Measurements from ENCODE around the gene HHIPL2. TPM values are rescaled to one million over a fixed set of nuclear protein-coding genes. Genes with fewer than 3 reads are reported as not detected.

Gene HHIPL2
- total RNA-seq, 1 donor from 2014 or later: not detected

DNA sequence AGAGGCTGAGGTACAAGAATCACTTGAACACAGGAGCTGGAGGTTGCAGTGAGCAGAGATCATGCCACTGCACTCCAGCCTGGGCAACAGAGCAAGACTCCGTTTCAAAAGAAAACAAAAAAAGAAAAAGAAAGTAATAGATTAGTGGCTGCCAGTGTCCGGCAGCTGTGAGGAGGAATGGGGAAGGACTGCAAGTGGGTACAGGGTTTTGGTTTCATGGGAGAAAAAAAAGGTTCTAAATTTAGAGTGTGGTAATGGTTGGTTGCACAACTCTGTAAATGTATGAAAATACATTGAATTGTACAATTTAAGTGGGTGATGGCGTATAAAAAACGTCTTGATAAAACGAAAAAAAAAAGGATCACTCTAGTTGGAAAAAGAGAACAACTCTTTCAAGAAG lies 35.2 kb upstream of the HHIPL2 start:
- Mint-ChIP-seq H3K4me3 (no peak overlapping the region), H3K36me3 (peaks cover 18% of the 10 kb centered on the region), H3K27ac (no peak overlapping the region), H3K27me3 (ENCODE audit: insufficient read depth, low read depth) (no peaks in the 10 kb centered on the region), H3K9me3 (no peaks in the 10 kb centered on the region), H3K4me1 (peaks cover 5% of the 10 kb centered on the region)
- H3K4me3 ChIP-seq: no peak overlapping the region
- no peak overlapping the region for H3K27ac ChIP-seq
- H3K27me3 ChIP-seq: no peaks in the 10 kb centered on the region
- peaks cover 33% of the 10 kb centered on the region for H3K79me2 ChIP-seq (ENCODE audit: low read depth)
- H4K20me1 ChIP-seq (ENCODE audit: low read depth): no peaks in the 10 kb centered on the region
- H2AFZ ChIP-seq (replicated peaks): no peak overlapping the region
- no peak for DNase-seq (ENCODE audit: low spot score)
- H3K9me3 ChIP-seq (ENCODE audit: low read depth): no peaks in the 10 kb centered on the region
- H3K36me3 ChIP-seq: peaks cover 13% of the 10 kb centered on the region
- H3K9ac ChIP-seq: no peak overlapping the region
- H3K4me2 ChIP-seq: no peak overlapping the region
- TF ChIP-seq, protein P1, sequence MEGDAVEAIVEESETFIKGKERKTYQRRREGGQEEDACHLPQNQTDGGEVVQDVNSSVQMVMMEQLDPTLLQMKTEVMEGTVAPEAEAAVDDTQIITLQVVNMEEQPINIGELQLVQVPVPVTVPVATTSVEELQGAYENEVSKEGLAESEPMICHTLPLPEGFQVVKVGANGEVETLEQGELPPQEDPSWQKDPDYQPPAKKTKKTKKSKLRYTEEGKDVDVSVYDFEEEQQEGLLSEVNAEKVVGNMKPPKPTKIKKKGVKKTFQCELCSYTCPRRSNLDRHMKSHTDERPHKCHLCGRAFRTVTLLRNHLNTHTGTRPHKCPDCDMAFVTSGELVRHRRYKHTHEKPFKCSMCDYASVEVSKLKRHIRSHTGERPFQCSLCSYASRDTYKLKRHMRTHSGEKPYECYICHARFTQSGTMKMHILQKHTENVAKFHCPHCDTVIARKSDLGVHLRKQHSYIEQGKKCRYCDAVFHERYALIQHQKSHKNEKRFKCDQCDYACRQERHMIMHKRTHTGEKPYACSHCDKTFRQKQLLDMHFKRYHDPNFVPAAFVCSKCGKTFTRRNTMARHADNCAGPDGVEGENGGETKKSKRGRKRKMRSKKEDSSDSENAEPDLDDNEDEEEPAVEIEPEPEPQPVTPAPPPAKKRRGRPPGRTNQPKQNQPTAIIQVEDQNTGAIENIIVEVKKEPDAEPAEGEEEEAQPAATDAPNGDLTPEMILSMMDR (IDR thresholded peaks at IDR 0.05): no peak
- TF ChIP-seq EZH2phosphoT487 (IDR thresholded peaks at IDR 0.05): no peak
- no peak for TF ChIP-seq EZH2 (IDR thresholded peaks at IDR 0.05)
- no peaks in the 10 kb centered on the region for H3K4me1 ChIP-seq
- H3F3A ChIP-seq (ENCODE audit: low read depth): no peaks in the 10 kb centered on the region

DNA sequence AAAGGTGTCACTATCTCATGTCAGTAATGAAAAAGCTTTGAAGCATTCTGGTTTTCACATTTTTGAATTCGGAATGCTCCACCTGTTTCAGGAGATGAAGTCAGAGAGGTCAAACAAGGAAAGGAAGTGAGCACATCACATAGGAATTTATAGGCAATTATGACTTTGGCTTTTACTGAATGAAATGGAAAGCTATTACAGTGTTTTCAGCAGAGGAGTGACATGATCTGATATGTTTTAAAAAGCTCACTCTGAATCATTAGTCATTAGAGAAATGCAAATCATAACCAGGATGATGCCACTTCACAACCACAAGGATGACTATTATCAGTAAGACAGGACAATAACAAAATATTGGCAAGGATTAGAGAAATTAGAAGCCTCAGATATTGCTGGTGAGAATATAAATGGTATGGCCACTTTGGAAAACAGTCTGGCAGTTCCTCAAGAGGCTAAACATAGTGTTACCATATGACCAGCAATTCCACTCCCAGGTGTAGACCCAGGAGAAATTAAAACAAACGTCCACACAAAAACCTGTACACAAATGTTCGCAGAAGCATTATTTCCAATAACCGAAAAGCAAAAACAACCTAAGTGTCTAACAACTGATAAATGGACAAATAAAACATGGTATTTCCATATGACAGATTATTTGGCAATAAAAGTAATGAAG lies 34.3 kb upstream of the HHIPL2 start:
- H3K9ac ChIP-seq: no peak overlapping the region
- no peak for TF ChIP-seq EZH2phosphoT487 (IDR thresholded peaks at IDR 0.05)
- no peak for TF ChIP-seq EZH2 (IDR thresholded peaks at IDR 0.05)
- H3K79me2 ChIP-seq (ENCODE audit: low read depth): peaks cover 25% of the 10 kb centered on the region
- H3K4me2 ChIP-seq: no peak overlapping the region
- H3K36me3 ChIP-seq: peaks cover 10% of the 10 kb centered on the region
- no peaks in the 10 kb centered on the region for H3F3A ChIP-seq (ENCODE audit: low read depth)
- H3K9me3 Mint-ChIP-seq: no peaks in the 10 kb centered on the region
- H3K4me1 ChIP-seq: no peaks in the 10 kb centered on the region
- H3K4me3 ChIP-seq: no peak overlapping the region
- peaks cover 19% of the 10 kb centered on the region for H3K36me3 Mint-ChIP-seq
- no peak overlapping the region for H3K27ac Mint-ChIP-seq
- H3K27me3 ChIP-seq: no peaks in the 10 kb centered on the region
- no peak overlapping the region for H3K4me3 Mint-ChIP-seq
- H3K9me3 ChIP-seq (ENCODE audit: low read depth): no peaks in the 10 kb centered on the region
- H2AFZ ChIP-seq (replicated peaks): no peak overlapping the region
- no peaks in the 10 kb centered on the region for H3K27me3 Mint-ChIP-seq (ENCODE audit: insufficient read depth, low read depth)
- no peaks in the 10 kb centered on the region for H4K20me1 ChIP-seq (ENCODE audit: low read depth)
- peaks cover 2% of the 10 kb centered on the region for H3K4me1 Mint-ChIP-seq
- no peak for DNase-seq (ENCODE audit: low spot score)
- H3K27ac ChIP-seq: no peak overlapping the region

DNA sequence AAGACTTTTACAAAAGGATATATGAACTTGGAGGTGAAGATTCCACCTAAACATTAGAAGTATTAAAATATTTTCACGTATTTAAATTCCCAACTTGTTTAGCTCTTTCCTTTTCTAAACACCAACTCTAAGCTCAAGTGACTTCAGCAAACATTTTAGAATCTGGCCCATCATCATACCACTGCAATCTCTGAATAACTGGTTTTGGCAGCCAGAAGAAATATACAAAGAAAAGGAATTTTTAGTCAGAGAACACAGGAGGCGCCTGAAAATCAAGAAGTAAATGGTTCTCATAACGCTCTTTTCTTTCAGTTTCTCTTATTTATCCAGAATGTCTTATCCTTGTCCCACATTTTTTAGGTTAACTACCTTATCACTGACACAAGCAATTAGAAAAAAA lies 31.4 kb upstream of the HHIPL2 start:
- H3K4me3 ChIP-seq: no peak overlapping the region
- no peak overlapping the region for H3K27ac ChIP-seq
- no peak overlapping the region for H3K4me3 Mint-ChIP-seq
- H4K20me1 ChIP-seq (ENCODE audit: low read depth): no peaks in the 10 kb centered on the region
- no peak overlapping the region for H3K4me2 ChIP-seq
- H2AFZ ChIP-seq (replicated peaks): no peak overlapping the region
- no peaks in the 10 kb centered on the region for H3K9me3 ChIP-seq (ENCODE audit: low read depth)
- no peaks in the 10 kb centered on the region for H3F3A ChIP-seq (ENCODE audit: low read depth)
- H3K27ac Mint-ChIP-seq: no peak overlapping the region
- H3K4me1 Mint-ChIP-seq: no peaks in the 10 kb centered on the region
- no peaks in the 10 kb centered on the region for H3K27me3 ChIP-seq
- TF ChIP-seq, protein P1 (IDR thresholded peaks at IDR 0.05): no peak
- no peak for TF ChIP-seq EZH2 (IDR thresholded peaks at IDR 0.05)
- TF ChIP-seq EZH2phosphoT487 (IDR thresholded peaks at IDR 0.05): no peak
- no peak overlapping the region for H3K9ac ChIP-seq
- no peaks in the 10 kb centered on the region for H3K36me3 ChIP-seq
- no peaks in the 10 kb centered on the region for H3K9me3 Mint-ChIP-seq
- H3K79me2 ChIP-seq (ENCODE audit: low read depth): no peaks in the 10 kb centered on the region
- no peaks in the 10 kb centered on the region for H3K27me3 Mint-ChIP-seq (ENCODE audit: insufficient read depth, low read depth)
- no peak for DNase-seq (ENCODE audit: low spot score)
- H3K4me1 ChIP-seq: no peaks in the 10 kb centered on the region
- H3K36me3 Mint-ChIP-seq: peaks cover 24% of the 10 kb centered on the region

DNA sequence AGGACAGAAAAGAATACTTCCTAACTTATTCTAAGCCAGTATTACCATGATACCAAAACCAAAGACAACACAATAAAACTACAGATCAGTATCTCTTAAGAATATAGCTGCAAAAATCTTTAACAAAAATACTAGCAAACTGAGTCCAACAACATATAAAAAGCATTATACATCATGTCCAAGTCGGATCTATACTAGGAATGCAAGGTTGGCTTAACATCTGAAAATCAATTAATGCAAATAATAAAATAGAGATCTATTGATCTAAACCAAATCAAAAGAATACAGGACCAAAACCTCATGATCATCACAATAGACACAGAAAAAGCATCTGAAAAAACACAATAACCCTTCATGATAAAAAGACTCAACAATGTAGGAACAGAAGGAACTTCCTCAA lies 22.9 kb upstream of the HHIPL2 start:
- H2AFZ ChIP-seq (replicated peaks): no peak overlapping the region
- H3K4me1 ChIP-seq: no peaks in the 10 kb centered on the region
- no peaks in the 10 kb centered on the region for H3K27me3 ChIP-seq
- Mint-ChIP-seq H3K27me3 (ENCODE audit: insufficient read depth, low read depth) (no peaks in the 10 kb centered on the region), H3K4me3 (no peak overlapping the region), H3K4me1 (no peaks in the 10 kb centered on the region), H3K9me3 (peaks cover 8% of the 10 kb centered on the region), H3K27ac (no peak overlapping the region), H3K36me3 (peaks cover 39% of the 10 kb centered on the region)
- DNase-seq (ENCODE audit: low spot score): no peak
- H3K36me3 ChIP-seq: peaks cover 7% of the 10 kb centered on the region
- no peak overlapping the region for H3K4me2 ChIP-seq
- H3K79me2 ChIP-seq (ENCODE audit: low read depth): no peaks in the 10 kb centered on the region
- no peaks in the 10 kb centered on the region for H4K20me1 ChIP-seq (ENCODE audit: low read depth)
- TF ChIP-seq, protein P1 (IDR thresholded peaks at IDR 0.05): no peak
- TF ChIP-seq EZH2phosphoT487 (IDR thresholded peaks at IDR 0.05) (no peak), EZH2 (IDR thresholded peaks at IDR 0.05) (no peak)
- no peak overlapping the region for H3K27ac ChIP-seq
- no peak overlapping the region for H3K9ac ChIP-seq
- no peaks in the 10 kb centered on the region for H3F3A ChIP-seq (ENCODE audit: low read depth)
- no peak overlapping the region for H3K4me3 ChIP-seq
- H3K9me3 ChIP-seq (ENCODE audit: low read depth): no peaks in the 10 kb centered on the region

All from neural progenitor cell (in vitro differentiated cells).